NCI-H146 (cell line): ENCODE data around the gene TANGO6.
"Not testable (repeated sequence)": the region's sequence is repeated elsewhere in the genome, so short reads cannot be mapped to it uniquely, and the experiment has no call there.

Experiments used
- DNase-seq: peaks from one replicate; lab custom pipeline; 2025; lab: John Stamatoyannopoulos, UW

TANGO6 gene

DNA sequence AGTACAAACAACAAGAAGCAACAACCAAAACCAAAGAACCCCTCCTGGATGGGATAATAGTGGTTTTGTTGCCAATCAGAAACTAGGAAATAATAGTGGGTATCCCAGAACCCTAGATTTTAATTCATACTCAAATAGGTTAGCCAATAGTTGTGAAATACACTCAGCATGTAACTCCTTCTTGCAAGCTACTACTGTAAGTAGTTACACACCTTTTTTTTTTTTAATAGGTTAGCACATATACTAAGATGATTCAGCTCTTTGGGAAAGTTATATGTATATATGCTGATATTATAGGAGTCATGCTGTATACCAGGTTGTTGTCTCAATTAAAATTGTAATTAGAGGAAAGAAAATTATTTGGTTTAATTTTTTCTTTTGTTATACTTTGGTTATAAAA lies 169.6 kb downstream of the TANGO6 start:
- DNase-seq: no peak

DNA sequence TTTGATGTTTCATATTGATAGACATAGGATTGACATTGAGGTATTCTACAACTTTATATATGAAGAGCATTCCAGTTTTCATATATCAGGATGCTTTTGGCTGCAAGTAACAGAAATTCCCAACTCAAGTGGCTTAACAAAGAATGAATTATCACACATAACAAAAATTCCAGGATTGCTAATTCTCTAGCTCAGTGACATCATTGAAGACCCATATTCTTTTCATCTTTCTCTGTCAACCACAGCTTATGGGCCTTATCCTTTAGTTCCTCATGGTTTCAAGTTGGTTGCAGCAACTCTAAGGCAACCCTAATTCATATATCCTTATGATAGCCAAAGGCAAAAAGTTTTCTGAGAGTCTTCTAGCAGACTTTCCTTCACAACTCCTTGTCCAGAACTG lies 170.7 kb downstream of the TANGO6 start:
- no peak for DNase-seq

DNA sequence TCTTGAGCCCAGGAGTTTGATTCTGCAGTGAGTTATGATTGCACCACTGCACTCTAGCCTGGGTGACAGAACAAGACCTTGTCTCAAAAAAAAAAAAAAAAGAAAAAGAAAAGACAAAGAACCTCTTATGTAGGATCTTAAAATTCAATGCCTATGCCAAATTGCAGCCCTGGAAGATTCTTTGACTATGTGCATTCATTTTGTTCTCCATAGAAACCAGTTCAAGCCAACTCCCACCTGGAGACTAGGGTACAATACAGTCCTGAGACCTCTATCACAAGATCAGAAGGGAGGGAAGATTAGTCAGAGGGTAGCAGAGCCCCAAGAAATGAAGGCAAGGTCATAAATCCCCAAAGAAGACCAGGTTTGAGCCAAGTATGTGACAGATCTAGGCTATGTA lies 171.5 kb downstream of the TANGO6 start:
- DNase-seq: no peak

DNA sequence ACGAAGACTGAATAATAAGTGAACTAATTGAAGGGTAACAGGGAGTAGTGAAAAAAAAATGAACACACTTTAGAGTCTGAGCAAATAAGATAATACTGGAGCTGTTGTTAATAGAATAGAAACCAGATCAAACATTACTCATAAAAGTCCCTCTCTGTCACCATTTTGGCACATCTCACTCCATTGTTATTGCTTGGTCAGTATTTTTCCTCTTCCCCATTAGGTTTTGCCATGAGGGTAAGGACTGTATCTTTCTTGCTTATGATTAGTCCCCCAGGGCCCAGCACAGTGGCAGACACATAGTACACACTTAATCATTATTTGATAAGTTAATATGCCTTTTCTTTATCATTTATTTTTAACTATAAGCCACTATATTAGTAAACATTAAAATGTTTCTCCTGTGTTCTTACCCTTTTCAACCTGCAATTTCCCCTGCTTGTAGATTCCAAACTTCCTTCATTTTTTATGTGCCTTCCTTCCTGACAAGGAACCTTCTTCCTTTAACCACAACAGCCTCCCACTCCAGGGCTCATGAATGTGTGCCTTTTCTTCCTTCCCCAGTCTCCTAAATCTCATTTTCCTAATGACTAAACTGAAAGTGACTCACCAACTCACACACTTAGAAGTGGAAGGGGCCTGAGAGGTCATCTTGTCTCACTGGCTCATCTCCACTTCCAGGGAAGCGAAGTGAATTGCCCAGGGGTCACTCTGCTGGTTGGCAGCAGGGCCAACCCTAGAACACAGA lies 173.9 kb downstream of the TANGO6 start:
- DNase-seq: no peak

DNA sequence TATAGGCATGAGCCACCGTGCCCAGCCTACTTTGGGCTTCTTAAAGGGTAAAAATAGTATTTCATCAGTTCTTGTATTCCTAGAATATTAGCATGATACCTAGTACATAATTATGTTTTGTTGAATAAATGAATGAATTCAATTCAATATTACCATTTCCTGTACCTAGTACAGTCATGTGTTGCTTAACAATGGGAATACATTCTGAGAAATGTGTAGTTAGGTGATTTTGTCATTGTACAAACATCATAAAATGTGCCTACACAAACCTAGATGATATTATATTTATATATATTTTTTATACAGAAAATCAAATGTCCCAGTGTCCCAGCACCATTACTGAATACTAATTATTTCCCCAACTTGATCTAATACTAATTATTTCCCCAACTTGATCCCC lies 176.5 kb downstream of the TANGO6 start:
- no peak for DNase-seq

DNA sequence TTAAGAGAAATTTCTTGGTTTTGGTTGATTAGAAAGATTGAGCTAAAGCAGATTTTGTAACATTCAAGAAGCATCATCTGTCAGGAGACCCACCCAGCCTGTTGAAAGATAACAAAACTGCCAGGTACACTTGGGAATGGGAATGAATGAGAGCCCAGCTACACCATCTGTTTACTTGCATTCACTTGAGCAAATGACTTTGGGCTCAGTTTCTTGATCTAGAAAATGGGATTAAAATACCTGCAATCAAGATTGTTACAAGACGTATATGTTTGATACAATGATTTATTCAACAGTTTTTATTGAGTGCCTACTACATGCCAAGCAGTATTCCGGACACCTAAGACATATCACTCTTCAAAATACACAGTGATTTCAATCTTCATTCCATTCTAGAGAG lies 185.8 kb downstream of the TANGO6 start:
- DNase-seq: no peak

DNA sequence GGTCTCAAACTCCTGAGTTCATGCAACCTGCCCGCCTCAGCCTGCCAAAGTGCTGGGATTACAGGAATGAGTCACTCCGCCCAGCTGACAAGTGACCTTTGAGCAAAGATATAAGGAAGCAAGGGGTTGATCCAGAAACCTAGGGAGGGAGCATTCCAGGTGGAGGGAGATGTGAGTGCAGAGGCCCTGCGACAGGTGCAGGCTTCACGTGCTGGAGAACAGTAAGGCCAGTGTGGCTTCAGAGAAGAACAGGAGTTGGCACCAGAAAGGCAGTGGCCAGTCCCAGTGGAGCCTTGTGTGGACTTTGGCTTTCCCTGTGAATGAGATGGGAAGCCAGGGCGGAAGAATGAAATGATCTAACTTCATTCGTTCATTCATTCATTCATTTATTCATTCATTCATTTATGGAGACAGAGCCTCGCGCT lies 188.6 kb downstream of the TANGO6 start:
- DNase-seq: no peak

DNA sequence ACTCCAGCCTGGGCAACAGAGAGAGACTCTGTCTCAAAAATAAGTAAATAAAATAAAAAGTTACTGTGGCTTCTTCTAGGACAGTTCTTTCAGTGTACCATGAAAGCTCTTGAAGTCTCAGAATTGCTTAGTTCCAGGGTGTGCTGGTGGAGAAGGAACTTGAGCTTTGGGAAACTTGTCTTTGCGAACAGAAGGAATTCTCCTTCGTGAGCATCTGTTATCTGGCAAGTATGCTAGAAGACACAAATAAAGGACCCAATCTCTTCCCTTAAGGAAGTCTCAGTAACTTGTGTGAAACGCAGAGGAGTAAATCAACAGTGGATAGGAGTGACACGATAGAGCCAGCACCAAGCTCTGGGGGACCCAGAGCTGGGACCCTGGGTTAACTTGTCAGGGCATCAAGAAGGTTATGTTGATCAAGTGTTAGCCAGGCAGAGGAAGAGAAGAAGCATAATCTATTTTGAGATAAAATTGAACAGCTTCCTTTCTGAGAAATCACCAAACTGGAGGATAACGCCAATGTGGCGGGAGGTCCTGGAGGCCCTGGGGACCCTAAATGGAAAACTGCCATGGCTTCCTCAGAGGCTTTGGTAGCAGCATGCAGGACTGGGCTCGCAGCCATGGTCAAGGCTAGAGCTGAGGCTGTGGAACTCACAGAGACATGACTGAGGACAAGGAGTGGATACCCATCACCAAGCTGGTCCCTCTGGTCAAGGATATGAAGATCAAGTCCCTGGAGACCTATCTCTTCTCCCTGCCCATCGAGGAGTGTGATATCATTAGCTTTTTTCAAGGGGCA lies 190.0 kb downstream of the TANGO6 start:
- DNase-seq: no peak

DNA sequence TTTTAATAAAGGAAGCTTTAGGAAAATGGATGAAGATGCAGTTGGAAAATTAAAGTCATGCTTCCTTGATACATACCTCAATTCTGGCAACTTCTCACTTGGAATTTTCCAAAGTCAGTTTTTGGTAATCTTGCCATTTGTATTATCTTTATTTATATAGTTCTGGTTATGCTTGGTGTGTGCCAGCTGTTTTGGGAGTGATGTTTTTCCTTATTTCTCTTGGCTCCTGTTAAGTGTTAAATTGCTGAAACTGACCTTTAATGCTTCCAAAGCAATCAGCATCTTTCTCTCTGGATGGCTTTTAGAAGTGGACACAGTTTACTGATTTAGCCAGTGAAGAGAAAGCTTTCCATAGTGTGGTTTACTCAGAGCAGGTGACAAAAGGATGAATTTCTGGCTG lies 192.0 kb downstream of the TANGO6 start:
- DNase-seq: no peak

DNA sequence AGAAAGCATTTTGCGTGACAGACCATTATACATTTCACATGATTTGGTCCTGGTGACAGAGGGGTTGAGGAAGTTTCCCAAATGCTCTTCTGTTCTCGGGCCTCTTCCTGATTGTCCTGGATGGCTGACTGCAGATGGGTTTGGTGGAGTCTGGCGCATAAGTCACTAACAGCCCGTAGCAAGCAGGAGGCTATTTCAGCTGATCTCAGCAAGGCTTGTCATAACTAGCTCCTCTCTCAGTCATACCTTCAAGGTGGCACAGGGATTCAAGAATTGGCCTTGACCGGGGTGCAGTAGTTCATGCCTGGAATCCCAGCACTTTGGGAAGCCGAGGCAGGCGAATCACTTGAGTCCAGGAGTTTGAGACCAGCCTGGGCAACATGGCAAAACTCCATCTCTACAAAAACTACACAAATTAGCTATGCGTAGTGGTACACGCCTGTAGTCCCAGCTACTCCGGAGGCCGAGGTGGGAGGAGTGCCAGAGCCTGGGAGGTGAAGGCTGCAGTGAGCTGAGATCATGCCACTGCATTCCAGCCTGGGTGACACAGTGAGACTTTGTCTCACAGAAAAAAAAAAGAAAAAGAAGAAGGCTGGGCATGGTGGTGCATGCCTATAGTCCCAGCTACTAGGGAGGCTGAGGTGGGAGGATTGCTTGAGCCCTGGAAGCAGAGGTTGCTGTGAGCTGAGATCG lies 193.2 kb downstream of the TANGO6 start:
- DNase-seq: no peak

DNA sequence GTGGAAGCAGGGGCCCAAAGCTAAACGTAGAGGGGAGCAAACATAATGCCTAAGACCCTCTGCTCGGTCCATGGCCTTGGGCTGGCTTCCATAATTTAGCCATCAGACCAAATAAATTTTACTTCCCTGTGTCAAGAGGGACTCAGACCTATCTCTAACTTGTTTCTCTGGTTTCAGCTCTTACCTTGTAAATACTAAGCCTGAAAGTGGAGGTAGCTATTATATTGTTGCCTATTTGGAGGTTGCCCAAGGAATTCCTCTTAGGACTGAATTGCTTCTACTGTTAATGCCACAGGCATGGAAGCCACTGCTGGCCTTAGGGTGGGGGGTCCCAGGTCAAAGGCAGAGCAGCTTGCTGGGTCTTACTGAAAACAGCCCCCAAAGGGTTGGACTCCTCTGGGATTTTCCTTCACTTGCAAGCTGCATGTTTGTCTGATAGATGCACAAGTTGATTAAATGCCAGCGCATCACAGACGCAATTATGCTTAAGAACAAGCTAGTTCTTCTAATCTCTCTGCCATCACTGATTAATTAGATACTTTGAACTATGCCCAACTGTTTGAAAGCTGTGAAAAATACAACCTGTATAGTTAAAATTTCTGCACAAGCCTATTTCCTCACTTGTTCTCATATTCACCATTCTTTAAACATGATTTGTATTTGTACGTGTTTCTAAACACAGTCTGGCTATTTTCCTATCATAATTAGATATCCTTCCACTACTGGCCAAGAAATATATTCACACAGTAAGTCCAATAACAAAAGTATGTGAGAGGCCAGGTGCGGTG lies 194.2 kb downstream of the TANGO6 start:
- DNase-seq: no peak

DNA sequence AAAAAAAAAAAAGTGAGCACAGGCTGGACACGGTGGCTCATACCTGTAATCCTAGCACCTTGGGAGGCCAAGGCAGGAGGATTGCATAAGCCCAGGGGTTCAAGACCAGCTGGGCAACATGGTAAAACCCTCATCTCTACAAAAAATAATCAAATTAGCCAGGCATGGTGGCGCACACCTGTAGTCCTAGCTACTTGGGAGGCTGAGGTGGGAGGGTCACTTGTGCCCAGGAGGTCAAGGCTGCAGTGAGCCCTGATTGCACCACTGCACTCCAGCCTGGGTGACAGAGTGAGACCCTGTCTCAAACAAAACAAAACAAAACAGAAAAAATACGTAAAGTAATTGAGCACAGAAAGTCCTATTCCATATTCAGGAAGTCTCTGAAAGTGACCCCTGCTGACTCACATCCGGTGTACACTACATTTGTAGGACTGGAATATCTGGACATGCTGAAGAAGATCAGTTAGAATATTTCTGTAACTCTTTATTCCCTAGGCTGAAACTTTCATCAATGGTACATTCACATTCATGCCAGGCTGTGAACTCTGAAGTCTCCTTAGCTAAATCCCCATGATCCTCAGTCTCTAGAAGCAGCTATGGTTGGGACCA lies 196.1 kb downstream of the TANGO6 start:
- DNase-seq: no peak

DNA sequence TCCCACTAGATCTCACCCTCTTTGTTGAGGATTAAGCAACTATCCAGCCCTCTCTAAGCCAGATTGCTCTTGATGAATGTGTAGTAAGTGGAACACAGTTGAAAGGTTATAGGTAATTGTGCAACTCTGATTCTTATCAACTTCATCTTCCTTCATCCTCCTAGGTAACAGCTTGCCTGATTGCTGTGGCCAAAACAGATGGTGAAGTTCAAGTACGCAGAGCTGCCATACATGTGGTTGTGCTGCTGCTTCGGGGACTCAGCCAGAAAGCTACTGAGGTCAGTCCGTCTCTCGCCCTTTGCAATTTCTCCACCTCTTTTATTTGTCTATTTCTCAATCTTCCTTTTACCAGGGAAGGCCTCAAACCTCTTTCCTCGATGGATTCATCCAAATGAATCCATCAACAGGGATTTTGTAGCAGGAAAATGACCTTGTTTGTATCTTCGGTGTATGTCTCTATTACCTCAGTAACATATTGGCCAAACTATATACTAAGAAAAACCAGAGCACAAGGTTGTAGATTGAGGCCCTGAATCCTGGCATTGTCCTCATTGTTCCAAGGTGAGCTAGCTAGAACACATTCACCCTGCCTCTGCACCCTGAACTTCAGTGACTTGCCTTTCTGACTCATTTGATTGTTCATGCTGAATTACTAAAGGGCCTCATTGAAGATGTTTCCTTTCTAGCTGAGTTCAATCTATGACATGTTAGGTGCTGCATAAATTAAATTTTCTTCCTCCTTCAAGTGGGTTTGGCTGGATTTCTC lies 197.0 kb downstream of the TANGO6 start:
- DNase-seq: no peak

DNA sequence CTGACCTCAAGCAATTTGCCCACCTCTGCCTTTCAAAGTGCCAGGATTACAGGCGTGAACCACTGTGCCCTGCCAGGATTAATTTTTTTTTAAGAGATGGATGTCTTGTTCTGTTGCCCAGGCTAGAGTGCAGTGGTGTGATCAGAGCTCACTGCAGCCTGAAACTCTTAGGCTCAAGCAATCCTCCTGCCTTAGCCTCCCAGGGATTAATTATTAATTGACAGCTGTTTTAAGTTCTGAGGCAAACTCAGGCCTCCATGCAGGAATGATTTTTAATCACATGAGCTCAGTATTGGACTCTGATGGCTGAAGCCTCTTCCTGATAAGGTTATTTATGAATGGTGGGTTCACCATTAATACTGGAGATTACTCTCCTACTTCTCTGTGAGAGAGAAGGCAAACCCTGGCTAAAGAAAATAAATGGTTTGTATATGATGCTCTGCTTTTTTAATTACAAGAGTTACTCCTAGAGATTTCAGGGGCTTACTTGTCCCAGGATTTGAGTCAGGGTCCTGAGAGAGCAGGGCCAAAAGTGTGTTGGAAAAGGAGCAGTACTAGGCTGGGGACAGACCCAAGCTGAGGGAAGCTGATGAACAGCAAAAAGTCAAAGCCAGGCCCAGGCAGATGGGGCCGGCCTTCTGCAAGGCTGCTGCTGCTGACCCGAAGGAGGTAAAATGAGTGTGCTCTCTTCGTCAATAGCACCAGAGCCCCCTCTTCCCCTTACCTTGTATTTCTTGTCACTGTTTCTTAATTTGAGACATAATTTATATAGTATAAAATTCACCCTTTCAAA lies 205.2 kb downstream of the TANGO6 start:
- no peak for DNase-seq

DNA sequence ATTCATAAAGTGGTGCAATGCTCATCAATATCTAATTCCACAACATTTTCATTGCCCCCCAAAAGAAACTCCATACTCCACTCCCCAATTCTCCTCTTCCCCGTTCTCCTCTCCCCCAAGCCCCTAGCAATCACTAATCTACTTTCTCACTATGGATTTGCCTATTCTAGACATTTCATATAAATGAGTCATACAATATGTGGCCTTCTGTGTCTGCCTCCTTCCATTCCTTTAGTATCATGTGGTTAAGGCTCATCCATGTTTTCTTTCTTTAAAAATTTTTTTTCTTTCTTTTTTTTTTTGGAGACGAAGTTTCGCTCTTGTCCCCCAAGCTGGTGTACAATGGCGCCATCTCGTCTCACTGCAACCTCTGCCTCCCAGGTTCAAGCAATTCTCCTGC lies 205.8 kb downstream of the TANGO6 start:
- no peak for DNase-seq

DNA sequence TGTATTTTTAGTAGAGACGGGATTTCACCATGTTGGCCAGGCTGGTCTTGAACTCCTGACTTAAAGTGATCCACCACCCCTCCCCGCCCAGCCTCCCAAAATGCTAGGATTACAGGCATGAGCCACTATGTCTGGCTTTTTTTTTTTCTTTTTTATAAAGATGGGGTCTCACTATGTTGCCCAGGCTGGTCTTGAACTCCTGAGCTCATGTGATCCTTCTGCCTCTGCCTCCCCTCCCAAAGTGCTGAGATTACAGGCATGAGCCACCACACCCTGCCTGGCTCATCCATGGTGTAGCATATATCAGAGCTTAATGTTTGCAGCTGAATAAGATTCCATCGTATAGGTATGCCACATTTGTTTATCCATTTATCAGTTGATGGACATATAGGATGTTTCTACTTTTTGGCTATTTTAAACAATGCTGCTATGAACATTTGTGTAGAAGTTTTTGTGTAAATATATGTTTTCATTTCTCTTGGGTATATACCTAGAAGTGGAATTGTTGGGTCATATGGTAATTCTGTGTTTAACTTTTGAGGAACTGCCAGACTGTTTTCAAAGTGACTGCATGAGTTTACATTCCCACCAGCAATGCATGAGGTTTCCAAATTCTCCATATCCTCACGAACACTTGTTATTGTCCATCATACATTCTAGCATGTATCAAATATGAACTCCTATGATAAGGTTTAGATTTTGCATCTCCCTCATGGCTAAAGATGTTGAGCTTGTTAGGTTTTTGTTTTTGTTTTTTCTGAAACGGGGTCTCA lies 206.5 kb downstream of the TANGO6 start:
- DNase-seq: no peak

DNA sequence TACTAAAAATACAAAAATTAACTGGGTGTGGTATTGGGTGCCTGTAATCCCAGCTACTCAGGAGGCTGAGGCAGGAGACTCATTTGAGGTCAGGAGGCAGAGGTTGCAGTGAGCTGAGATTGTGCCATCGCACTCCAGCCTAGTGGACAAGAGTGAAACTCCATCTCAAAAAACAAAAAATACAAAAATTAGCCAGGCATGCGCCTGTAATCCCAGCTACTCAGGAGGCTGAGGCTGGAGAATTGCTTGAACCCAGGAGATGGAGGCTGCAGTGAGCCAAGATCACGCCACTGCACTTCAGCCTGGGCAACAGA lies 208.1 kb downstream of the TANGO6 start:
- DNase-seq: not testable (repeated sequence)

DNA sequence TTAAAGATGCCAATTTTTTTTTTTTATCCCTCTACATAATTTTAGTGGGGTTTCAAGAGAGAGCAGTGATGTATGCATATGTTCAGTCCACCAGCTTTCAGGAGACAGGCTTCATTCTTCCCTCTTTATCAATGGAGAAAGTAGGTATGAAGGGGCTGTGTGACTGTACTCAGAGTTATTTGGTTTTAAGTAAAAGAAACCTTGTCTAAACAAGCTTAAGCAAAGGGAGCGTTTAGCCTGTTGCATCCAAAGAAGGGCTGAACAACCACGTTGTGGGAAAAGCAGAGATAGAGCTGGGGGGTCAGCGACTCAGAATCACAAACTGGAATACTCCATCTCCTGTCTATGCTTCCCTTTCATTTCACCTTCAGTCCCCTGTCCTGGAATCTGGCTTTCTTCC lies 211.7 kb downstream of the TANGO6 start:
- no peak for DNase-seq

DNA sequence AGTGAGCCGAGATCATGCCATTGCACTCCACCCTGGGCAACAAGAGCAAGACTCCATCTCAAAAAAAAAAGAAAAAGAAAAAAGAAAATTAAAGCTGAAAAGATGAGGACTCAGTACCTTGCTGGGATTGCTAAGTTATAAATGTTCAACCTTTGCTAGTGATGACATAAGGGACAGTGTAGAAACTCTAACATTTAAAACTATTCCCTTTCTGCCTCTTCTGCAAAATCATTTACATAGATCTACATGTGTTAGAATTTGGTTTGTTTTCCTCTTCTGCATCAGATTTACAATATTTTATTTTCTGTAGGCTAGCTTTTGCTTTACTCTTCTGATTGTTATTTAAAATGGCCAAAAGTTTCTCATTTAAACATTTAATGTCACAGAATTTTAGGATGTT lies 212.6 kb downstream of the TANGO6 start:
- DNase-seq: no peak

DNA sequence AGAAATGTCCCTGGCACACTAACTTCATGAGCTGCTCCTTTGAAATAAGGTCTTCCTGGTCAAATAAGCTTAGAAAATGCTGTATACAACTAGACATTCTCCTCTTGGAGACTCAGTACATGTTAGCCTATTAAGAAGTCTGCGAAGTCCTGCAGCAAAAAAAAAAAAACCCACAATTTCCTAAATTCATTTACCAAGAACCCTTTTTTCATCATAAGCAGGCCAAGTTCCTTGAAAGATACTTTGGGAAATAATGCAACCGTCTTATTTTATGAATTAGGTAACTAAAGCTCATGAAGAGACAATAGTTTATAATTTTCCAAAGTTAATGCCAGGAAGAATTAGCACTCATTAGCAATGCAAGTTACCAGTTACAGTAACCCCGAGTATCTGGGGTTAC lies 213.1 kb downstream of the TANGO6 start:
- no peak for DNase-seq
